Kidney tubule cell (primary cell): ENCODE measurements around the gene GALP.
A peak's percentile ranks its signal among the peaks of the same experiment; 100 is the strongest.
"Not testable (repeated sequence)": the region's sequence is repeated elsewhere in the genome, so short reads cannot be mapped to it uniquely, and the experiment has no call there.

Experiments
- DNase-seq: peaks from one replicate; pipeline ENCODE4 v3.0.0-alpha.2; 2018; ENCODE audit warnings: low spot score

GALP gene

GRCh38 chr19:56191115-56191514, 15.3 kb downstream of the GALP start:
- DNase-seq = no peak

- no peak for DNase-seq
Measured at GRCh38 chr19:56191711-56192110, 15.9 kb downstream of the GALP start.

DNA sequence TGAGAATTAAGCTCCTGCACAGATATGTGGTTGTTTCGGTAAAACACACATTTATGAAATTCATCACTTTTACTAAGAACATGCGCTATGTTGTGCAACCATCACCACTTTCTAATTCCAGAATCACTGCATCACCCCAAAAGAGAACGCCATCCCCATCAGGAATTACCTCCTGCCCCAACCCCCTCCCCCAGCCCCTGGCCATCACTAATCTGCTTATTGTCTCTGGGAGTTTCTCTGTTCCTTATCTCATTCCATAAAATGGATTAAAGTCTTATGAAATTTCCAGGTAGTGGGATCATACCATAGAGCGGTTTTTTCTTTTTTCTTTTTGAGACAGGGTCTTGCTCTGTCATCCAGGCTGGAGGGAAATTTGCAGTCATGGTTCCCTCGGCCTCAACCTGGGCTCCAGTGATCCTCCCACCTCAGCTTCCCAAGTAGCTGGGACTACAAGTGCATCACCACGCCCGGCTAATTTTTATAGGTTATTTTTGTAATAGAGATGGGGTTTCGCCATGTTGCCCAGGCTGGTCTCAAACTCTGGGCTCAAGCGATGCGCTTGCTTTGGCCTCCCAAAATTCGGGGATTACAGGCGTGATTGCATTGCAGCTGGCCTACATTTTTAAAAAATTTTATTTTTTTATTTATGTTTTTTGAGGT, 18.3 kb downstream of the GALP start:
- no peak for DNase-seq

DNA sequence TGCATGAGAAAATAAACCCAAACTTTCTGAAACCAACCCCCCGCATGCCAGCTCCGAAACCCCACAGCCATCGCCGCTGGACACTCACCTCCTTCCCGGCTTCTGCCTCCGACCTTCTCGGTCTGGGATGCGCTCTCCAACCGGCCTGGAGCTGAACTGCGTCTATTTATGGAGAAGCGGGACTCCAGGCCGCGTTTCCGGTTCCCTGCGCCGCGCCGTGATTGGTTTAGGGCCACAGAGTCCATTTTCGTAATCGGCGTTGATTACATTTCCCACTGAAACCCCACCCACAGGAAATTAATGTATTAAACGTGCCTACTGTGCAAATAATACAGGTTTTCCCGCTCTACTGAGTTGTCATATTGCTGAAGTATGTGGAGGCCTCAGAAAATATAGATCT, 21.8 kb downstream of the GALP start, which contains the start of gene ZSCAN5B:
Gene ZSCAN5B (minus strand): TSS at position 138 of the 400 bp plus-strand sequence. CDS start 4,731 bp downstream, outside the sequence.
- not testable (repeated sequence) for DNase-seq

GRCh38 chr19:56199687-56200086, 23.9 kb downstream of the GALP start:
- no peak for DNase-seq

DNA sequence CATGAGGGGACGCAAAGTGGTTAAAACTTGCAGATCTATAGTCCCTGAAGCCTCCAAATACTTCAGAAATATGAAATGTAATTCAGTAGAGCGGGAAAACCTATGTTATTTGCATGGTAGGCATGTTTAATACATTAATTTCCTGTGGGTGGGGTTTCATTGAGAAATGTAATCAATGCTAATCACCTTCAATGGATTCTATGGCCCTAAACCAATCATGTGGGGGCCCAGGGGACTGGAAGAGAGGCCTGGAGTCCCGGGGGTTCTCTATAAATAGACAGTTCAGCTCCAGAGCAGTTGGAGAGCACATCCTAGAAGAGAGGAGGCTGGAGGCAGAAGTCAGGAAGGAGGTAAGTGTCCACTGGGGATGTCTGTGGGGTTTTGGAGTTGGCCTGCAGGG, 26.2 kb downstream of the GALP start, which contains the start of gene ZSCAN5C:
Gene ZSCAN5C (plus strand): TSS at position 301 of the 400 bp plus-strand sequence. CDS start 3,641 bp downstream, outside the sequence.
- no peak for DNase-seq

DNA sequence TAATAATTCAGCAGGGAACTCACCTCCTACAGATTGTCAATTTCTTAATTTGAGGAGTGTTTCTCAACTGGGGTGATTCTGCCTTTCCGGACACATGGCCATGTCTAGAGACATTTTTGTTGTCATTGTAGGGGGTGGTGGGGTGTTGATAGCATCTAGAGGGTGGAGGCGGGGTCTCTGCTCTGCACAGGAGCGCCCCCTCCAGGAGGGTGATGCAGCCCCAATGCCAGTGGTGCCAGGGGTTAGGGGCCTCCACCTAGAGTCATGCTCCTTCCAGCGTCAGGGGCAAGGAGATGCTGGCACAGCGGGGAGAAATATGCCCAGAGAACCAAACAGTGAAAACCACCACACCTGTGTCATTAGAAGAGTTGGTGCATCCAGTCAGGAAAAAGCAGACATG, 31.8 kb downstream of the GALP start:
- DNase-seq = not testable (repeated sequence)

DNA sequence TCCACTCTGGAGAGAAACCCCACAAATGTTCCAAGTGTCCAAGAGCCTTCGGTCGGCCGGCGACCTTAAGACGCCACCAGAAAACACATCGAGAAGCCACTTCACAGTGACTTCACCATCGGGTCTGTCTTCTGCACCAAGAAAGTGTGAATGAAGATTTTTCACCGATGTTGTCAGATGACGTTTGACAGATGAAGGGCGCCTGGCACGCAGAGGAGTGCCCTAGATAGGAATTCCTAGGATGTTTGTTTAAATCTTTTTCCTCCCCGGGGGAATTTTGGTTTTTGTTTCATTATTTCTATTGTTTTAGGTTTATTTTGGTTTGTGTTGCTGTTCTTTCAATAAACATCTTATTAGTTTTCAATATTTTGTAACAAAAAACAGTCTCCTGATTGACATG, 33.3 kb downstream of the GALP start:
- no peak for DNase-seq

DNA sequence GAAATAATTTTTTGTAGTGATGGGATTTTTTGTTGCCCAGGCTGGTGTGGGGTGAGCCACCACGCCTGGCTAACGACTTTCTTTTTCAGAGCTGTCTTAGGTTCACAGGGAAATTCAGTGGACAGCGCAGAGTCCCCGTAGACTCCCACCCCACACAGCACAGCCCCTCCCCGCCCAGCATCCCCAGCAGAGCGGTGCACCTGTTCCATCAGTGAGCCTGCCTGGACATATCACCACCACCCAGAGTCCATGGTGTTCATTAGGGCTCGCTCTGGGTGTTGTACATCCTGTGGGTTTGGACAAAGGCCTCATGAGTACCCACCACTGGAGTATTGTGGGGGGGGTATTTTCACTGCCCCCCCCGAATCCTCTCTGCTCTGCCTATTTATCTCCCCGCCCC, 34.2 kb downstream of the GALP start:
- not testable (repeated sequence) for DNase-seq

DNA sequence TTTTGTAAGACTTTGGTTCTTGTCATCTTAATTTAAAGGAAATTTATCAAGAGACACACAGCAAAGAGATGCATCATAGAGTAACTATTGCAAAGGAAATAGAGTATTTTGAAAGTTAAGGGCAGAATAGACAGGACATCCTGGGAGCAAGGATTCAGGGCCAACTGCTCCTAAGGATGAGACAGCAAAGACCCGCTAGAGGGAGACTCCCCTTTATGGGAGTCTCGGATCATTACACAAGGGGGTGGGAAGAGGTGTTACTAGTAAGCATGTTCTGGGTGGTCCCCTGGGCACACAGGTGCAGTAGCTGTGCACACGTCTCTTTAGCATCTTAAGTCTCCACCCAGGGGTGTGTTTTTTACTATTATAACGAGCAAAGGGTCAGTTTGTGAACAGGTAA, 35.9 kb downstream of the GALP start:
- no peak for DNase-seq

DNA sequence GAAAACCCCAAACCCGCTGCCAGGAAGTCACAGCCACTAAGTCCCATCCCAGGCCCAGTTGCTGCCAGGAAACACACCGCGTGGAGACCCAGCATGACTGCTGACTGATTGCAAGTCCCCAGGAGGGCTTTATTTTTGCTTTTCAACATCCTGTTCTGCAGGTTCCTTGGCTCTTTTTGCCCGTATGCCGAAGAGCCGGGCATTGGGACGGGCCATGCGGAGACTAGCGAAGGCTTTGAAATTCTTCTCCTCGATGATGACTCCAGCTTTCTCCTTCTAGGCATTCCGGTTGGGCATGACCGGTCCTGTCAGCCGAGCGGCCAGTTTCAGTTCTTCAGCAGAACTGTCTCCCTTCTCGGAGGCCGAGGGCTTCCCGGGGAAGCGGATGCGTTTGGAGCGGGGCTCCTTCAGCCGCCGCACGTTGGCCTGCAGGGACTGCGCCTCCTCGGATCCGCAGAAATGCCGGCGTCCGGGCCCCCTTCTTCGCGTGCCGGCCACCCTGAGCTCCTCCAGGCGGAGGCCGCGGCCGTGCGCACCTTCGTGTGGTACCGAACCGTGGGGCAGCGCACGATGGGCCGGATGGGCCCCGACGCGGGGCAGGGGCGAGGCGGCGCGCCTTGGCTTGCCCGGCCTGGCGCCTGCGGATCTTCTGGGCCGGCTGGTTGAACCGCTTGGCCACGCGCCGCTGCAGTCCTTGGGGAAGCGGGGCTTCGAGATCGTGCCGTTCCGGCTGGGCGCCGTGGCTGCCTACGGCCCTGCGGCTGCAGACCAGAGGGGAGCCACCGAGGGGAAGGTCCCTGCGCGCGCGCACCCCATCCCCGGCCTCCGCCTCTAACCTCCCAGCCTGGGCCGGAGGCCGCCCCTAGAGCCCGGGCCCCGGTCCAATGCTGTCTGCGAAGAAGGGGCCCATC, 41.5 kb downstream of the GALP start:
- DNase-seq = peak; percentile 36

DNA sequence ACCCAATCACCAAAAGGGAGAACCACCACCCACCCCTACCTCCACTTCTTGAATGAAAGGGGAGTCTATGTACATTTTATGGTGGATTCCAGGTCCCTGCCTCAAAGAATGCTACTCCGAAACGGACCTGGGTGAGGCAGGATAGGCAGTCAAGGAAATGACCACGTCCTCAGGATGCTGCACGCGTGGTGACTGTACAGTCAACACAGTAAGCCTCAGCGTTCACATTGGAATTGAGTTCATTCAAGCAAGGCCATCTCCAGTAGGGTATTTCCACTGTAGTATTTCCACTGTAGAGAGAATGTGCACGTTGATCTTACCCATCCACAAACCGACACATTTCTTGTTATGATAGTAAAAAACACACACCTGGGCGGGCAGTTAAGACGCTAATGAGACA, 43.2 kb downstream of the GALP start:
- peak; percentile 65 for DNase-seq

- DNase-seq = not testable (repeated sequence)
Measured at GRCh38 chr19:56221442-56221841, 45.6 kb downstream of the GALP start.

DNA sequence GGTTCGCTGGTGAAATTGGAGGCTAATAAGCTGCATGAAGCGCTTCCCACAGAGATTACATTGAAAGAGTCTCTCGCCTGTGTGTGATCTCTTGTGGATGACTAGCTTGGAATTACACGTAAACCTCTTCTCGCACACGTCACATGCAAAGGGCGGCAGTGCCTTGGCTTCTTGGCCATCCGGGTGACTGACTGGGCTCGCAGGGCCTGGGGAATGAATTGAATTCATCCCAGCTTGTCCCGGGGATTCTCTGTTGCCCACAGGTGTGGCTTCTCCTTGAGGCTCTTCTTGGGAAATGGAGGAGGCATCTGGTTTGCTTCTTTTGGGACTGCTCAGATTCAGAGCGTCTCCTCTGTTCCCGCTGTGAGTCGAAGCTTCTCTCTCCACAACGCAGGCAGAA, 46.0 kb downstream of the GALP start:
- no peak for DNase-seq

GRCh38 chr19:56222901-56223300, 47.1 kb downstream of the GALP start:
- DNase-seq = no peak

DNA sequence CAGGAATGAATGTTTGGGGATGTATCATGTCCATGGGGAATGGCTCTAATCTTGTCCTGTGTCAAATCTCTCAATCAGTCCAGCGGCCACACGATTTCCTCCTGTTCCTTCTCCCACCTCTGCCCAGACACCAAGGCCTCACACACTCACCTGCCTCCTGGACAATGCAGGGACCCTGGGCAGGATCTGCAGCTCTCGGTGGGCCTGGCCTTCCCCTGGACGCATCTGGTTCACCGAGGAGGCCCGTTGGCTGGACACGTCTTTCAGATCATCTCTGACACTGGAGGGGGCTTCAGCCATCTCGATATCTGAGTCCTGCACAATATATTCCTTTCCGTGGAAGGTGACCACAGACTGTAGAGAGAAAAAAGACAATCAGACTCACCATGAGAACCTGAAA, 47.7 kb downstream of the GALP start:
- DNase-seq = no peak
